ENCODE results near the gene KSR1. TPM values are rescaled to one million over a fixed set of nuclear protein-coding genes. Genes with fewer than 3 reads are reported as not detected.
"Not testable (repeated sequence)": the region's sequence is repeated elsewhere in the genome, so short reads cannot be mapped to it uniquely, and the experiment has no call there.

KSR1 gene
- polyA plus RNA-seq, 1 donor from 2014 or later, result 9.2 TPM

- H4K20me1 ChIP-seq (ENCODE audit: insufficient read depth), result no peaks in the 10 kb centered on the region
- H2AFZ ChIP-seq (ENCODE audit: low read depth, low read length), result no peak overlapping the region
- no peak for TF ChIP-seq REST (IDR thresholded peaks at IDR 0.05; ENCODE audit: borderline replicate concordance)
- no peak for TF ChIP-seq POLR2AphosphoS5 (IDR thresholded peaks at IDR 0.05)
- TF ChIP-seq RAD21 (conservative IDR thresholded peaks at IDR 0.05), result no peak
- TF ChIP-seq MXI1 (conservative IDR thresholded peaks at IDR 0.05; ENCODE audit: poor library complexity, severe bottlenecking), result no peak
- no peak for TF ChIP-seq EP300 (conservative IDR thresholded peaks at IDR 0.05; ENCODE audit: poor library complexity, severe bottlenecking)
- TF ChIP-seq EZH2 (IDR thresholded peaks at IDR 0.05; ENCODE audit: borderline replicate concordance, insufficient read depth, low read length, poor library complexity, severe bottlenecking), result no peak
- TF ChIP-seq, protein P1, sequence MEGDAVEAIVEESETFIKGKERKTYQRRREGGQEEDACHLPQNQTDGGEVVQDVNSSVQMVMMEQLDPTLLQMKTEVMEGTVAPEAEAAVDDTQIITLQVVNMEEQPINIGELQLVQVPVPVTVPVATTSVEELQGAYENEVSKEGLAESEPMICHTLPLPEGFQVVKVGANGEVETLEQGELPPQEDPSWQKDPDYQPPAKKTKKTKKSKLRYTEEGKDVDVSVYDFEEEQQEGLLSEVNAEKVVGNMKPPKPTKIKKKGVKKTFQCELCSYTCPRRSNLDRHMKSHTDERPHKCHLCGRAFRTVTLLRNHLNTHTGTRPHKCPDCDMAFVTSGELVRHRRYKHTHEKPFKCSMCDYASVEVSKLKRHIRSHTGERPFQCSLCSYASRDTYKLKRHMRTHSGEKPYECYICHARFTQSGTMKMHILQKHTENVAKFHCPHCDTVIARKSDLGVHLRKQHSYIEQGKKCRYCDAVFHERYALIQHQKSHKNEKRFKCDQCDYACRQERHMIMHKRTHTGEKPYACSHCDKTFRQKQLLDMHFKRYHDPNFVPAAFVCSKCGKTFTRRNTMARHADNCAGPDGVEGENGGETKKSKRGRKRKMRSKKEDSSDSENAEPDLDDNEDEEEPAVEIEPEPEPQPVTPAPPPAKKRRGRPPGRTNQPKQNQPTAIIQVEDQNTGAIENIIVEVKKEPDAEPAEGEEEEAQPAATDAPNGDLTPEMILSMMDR (IDR thresholded peaks at IDR 0.05; ENCODE audit: poor library complexity, severe bottlenecking), result no peak
- no peaks in the 10 kb centered on the region for H3K36me3 ChIP-seq (ENCODE audit: insufficient read depth, low read length)
- H3K9me2 ChIP-seq (ENCODE audit: insufficient read depth, low read length), result no peaks in the 10 kb centered on the region
- H3K9ac ChIP-seq (ENCODE audit: low read length), result no peak overlapping the region
- H3K4me3 ChIP-seq (ENCODE audit: low read length), result no peak overlapping the region
- no peaks in the 10 kb centered on the region for H3K27me3 ChIP-seq (ENCODE audit: insufficient read depth, low read depth, low read length)
- no peaks in the 10 kb centered on the region for H3F3A ChIP-seq (ENCODE audit: insufficient read depth, low read length, poor library complexity, severe bottlenecking)
- H3K27ac ChIP-seq (ENCODE audit: low read length), result no peak overlapping the region
- no peaks in the 10 kb centered on the region for H3K79me2 ChIP-seq (replicated peaks; ENCODE audit: insufficient read depth, low read length)
- no peaks in the 10 kb centered on the region for H3K9me3 ChIP-seq (ENCODE audit: low read length)
- H3K4me2 ChIP-seq (ENCODE audit: low read length), result no peak overlapping the region
Observed at GRCh38 chr17:27670791-27671590, 214.7 kb downstream of the KSR1 start.

DNA sequence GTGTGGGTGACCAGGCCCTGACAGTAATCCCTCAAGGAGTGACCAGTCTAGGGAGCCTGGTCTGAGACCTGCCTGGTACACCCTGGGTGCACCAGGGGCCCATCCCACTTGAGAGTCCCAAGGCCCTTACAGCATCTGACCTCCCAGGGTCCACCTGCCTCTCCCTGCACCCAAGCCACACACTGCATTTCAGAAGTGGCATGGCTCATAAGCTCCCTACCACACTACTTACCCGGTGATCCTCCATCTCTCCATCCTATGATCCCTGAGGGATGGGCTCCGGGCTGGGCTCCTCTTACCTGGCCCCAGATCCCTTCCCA, 215.3 kb downstream of the KSR1 start:
- H3K4me2 ChIP-seq (ENCODE audit: low read length), result no peak overlapping the region
- no peaks in the 10 kb centered on the region for H3K36me3 ChIP-seq (ENCODE audit: insufficient read depth, low read length)
- no peak overlapping the region for H2AFZ ChIP-seq (ENCODE audit: low read depth, low read length)
- no peaks in the 10 kb centered on the region for H3K9me2 ChIP-seq (ENCODE audit: insufficient read depth, low read length)
- H3K9ac ChIP-seq (ENCODE audit: low read length), result no peak overlapping the region
- H3K4me3 ChIP-seq (ENCODE audit: low read length), result no peak overlapping the region
- no peaks in the 10 kb centered on the region for H3K9me3 ChIP-seq (ENCODE audit: low read length)
- H3F3A ChIP-seq (ENCODE audit: insufficient read depth, low read length, poor library complexity, severe bottlenecking), result no peaks in the 10 kb centered on the region
- no peak for TF ChIP-seq EP300 (conservative IDR thresholded peaks at IDR 0.05; ENCODE audit: poor library complexity, severe bottlenecking)
- no peak for TF ChIP-seq TAF1 (IDR thresholded peaks at IDR 0.05; ENCODE audit: low read depth)
- no peak for TF ChIP-seq EZH2 (IDR thresholded peaks at IDR 0.05; ENCODE audit: borderline replicate concordance, insufficient read depth, low read length, poor library complexity, severe bottlenecking)
- no peaks in the 10 kb centered on the region for H3K79me2 ChIP-seq (replicated peaks; ENCODE audit: insufficient read depth, low read length)
- no peaks in the 10 kb centered on the region for H4K20me1 ChIP-seq (ENCODE audit: insufficient read depth)
- H3K27ac ChIP-seq (ENCODE audit: low read length), result no peak overlapping the region
- H3K27me3 ChIP-seq (ENCODE audit: insufficient read depth, low read depth, low read length), result no peaks in the 10 kb centered on the region

GRCh38 chr17:27671977-27672480, 215.8 kb downstream of the KSR1 start:
- not testable (repeated sequence) for H3K4me3 ChIP-seq (ENCODE audit: low read length); H3K36me3 ChIP-seq (ENCODE audit: insufficient read depth, low read length); H3K4me2 ChIP-seq (ENCODE audit: low read length); H2AFZ ChIP-seq (ENCODE audit: low read depth, low read length); H3K79me2 ChIP-seq (replicated peaks; ENCODE audit: insufficient read depth, low read length); H3F3A ChIP-seq (ENCODE audit: insufficient read depth, low read length, poor library complexity, severe bottlenecking); H3K9ac ChIP-seq (ENCODE audit: low read length); H3K27ac ChIP-seq (ENCODE audit: low read length); H3K9me3 ChIP-seq (ENCODE audit: low read length); H4K20me1 ChIP-seq (ENCODE audit: insufficient read depth); H3K9me2 ChIP-seq (ENCODE audit: insufficient read depth, low read length); H3K27me3 ChIP-seq (ENCODE audit: insufficient read depth, low read depth, low read length)
